Activated CD4-positive, CD25-positive, alpha-beta regulatory T cell (primary cell): ENCODE results near the gene KCNQ1.
A peak's percentile ranks its signal among the peaks of the same experiment; 100 is the strongest.

Source experiments
- DNase-seq, 4 experiments: peaks; one replicate each; lab custom pipeline; 2025; lab: John Stamatoyannopoulos, UW

Gene KCNQ1

DNA sequence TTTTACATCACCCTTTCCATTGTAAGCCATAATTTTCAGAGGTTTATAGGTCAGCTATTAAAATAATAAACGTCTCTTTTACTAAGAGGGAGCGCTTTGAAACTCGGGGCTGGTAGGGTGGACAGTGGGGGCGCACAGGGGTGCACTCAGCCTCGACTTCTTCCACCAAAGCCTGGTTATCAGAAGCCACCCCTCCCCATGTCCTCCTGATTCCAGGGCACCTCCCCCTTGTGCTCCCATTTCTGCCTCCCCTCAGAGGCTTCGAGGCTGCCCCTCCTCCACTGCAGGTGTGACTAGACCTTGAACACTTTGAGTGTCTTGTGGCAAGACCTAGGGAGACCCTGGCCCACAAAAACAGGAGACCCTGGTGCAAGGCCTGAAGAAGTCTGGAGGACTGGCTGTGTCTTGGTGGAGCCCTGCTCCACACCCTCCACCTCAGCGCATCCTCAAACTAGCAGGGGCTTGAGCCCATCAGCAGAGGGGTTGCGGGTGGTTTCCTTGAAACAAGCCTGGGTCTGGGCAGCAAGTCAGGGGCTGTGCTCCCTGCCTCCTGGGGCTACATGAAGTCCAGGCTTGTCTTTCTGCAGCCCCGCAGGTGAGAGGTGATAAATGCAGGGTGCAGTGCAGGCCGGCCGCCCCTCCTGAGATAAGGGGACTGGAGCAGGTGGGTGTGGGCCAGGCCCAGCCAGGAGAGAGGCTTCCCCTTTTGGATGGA is 437.7 kb downstream of the KCNQ1 start:
- DNase-seq, result no peak

DNA sequence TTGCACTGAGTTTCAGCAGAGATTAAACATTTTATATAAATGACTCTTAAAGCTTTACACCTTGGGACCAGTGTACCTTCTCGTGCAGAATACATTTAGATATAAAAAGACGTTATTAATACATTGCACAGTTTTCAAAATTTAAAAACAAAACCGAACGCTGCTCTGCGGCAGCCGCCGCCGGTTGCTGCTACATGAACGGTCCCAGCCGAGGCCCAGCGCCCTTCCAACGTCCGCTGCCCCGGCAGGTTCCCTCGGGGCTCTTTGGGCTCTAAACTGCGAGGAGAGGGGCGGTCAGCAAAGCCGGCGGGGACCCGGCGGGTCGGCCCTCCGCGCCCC is 438.8 kb downstream of the KCNQ1 start:
- DNase-seq, result no peak

DNA sequence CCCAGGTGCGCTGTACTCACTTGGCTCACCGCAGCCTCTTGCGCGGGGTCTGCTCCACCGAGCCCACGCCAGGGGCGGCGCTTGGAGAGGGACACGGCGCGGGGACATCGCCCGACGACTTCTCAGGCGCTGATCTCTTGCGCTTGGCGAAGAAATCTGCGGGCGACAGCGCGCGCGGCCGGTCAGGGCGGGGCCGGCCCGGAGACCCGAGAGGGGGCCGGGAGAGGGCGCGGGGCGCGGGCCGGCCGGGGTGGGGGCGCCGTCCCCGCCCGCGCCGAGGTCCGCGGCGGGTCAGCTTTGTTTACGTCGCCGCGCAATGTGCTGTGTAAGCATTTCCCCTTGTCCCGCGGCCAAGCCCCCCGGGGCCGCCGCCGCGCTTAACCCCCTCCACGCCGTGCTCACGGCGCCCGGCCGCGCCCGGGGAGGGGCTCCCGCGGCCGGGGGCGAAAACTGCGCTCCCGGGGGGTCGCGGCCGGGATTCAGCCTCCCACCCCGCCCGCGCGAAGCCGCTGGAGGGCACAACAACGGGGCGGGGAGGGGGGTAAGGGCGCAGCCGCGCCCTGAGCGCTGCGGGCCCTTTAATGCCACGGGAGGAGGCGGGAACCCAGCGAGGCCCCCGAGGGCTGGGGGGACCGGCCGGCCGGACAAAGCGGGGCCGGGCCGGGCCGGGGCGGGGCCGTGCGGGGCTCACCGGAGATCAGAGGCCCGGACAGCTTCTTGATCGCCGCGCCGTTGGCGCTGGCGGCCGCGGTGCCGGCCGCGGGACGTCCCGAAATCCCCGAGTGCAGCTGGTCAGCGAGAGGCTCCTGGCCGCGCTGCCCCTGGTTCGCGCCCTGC is 439.4 kb downstream of the KCNQ1 start:
- DNase-seq, result no peak

DNA sequence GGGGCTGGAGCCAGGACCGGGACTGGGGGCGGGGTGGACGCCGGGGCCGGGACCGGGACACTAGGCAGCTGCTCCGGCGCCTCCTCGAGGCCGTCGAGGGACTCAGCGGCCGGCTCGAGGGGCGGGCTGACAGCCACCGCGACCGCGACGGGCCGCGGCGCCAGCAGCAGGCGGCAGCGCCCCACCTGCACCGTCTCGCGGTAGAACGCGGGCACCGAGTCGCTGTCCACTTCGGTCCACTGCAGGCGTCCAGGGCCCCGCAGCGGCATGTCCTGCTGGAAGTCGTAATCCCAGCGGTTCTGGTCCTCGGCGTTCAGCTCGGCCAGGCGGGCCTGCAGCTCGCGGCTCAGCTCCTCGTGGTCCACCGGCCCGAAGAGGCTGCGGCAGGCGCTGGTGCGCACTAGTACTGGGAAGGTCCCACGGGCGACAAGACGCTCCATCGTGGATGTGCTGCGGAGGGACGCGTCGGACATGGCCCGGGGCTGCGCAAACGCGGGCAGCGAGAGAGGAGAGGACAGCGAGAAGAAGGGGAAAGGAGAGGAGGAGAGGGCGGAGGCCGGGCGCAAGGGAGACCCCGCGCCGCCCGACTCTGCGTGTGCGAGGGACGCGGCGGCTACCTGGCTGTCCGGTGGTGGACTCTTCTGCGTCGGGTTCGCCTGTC is 440.3 kb downstream of the KCNQ1 start:
- no peak for DNase-seq

DNA sequence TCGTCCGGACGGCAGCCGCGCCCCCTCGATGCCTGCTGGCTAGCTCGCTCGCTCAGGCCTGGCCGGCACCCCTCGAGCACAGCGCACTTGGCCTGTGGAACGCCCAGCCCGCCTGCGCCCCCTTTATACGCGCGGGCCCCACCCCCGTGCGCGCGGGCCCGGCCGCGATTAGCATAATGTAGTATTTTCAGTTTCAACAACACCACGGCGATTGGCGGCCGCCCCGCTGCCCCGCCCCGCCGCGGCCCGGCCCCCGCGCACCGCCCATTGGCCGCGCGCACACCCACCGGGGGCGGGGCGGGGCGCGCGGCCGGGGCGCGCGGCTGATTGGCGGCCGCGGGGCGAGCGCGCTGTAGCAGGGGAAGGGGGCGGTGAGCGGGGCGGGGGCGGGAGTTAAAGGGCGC is 440.9 kb downstream of the KCNQ1 start, which contains the start of gene CDKN1C:
Gene CDKN1C, minus strand, starts transcription at position 98 of the 404 bp plus-strand sequence. CDS start 319 bp downstream, outside the sequence.
- DNase-seq, result peak; percentile 49 to 81 (median 68)

DNA sequence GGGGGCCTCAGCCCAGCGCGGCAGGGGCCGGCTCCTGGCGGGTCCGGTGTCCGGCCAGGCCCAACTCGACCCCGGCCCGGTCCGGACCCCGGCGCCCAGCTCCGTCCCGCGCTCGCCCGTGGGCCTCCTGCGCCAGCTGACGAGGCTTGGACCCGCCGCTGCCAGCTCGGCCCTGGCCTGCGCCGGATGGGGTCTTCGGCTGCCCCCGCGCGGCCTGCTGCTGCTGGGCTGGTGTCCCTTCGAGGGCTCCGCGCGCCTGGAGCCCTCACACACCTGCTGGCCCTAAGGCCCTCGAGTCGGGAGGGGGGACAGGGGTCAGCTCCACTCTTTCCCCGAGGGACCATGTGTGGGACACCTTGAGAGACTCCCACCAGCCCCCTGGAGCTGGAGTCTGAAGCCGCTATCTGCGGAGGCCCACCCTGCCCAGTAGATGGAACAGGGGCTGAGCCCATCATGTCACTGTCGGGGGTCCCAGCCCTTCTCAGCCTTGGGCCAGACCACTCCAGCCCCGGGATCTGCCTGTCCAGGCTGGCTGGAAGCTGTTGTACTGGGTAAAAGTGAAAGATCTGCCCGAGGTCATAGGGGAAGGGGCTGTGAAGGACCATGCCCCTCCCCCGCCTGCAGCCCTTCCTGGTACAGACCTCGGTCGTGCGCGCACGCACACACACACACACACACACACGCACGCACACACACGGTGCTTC is 441.5 kb downstream of the KCNQ1 start:
- DNase-seq, result no peak

DNA sequence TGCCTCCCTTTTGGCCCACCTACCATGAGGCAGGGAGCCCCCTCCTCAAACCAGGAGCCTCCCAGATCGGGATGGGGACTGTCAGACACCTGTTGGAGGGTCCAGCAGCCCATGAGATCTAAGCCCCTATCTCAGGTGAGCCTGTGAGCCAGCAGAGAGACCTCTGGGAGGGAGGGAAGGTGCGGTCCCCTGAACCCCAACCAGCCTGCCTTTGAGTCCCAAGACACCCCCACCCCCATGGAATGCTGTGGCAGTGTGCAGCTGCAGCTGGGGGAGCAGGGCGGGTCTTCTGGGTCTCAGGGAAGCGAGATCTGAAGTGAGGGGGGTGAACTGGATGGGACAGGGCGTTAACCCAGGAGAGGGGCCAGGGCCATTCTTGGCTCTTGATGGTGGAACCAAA is 442.1 kb downstream of the KCNQ1 start:
- no peak for DNase-seq

DNA sequence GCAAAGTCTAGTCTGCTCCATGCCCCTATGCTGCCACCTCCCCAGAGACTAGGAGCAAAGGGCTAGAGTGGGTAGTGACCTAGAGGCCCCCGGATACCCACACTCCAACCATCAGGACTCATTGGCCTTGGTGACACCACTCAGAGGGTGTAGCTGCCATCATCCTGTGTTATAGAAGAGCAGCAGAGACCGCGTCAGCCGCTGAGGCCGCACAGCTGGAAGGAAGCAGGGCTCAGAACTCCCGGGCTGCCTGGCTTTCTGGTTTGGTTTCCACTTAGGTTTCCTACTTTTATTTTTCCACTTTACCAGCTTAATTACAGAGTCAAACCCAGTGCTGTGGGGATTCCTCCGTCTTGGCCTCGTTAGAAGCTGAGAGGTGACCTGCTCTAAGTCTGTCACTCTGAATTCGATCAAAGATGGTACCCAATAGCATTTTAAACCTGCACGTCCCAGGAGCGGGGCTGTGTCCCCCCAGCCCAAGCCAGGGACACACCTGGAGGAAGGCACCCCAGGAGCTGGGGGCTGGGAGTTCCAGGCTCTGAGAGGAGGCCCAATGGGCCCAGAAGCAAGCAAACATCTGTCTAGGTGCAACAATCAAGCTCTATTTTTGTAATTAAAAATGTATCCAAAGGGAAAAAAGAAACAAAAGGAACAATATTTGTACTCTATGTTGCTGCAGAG is 442.8 kb downstream of the KCNQ1 start:
- no peak for DNase-seq

DNA sequence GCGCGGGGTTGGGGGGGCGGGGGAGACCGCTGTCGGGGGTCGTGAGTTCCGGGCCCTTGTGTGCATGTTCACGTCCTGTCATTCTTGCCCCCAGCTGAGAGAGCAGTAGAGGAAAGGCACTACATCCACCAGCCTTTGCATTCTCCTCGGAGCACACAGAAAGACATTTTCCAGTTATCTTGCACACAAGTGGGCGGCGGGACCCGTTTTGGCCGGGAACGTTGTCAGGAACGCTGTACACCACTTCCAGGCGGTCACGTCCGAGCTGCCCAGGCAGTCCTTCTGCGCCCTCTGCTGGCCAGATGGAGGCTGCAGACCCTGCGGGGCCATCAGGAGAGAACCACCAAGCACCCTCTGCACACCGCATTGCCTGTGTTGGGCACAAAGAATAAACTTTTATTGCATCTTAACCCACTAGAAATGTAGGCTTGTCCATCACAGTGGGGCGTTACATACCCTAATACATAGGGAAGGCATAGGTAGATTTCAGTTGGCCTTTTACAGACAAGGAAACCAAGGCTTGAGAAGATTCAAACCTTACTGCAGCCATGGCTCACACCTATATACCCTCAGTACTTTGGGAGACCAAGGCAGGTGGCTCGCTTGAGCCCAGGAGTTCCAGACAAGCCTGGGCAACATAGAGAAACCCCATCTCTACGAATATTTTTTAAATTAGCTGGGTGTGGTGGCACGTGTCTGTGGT is 443.6 kb downstream of the KCNQ1 start:
- DNase-seq, result peak; percentile 71 to 86 (median 75)

DNA sequence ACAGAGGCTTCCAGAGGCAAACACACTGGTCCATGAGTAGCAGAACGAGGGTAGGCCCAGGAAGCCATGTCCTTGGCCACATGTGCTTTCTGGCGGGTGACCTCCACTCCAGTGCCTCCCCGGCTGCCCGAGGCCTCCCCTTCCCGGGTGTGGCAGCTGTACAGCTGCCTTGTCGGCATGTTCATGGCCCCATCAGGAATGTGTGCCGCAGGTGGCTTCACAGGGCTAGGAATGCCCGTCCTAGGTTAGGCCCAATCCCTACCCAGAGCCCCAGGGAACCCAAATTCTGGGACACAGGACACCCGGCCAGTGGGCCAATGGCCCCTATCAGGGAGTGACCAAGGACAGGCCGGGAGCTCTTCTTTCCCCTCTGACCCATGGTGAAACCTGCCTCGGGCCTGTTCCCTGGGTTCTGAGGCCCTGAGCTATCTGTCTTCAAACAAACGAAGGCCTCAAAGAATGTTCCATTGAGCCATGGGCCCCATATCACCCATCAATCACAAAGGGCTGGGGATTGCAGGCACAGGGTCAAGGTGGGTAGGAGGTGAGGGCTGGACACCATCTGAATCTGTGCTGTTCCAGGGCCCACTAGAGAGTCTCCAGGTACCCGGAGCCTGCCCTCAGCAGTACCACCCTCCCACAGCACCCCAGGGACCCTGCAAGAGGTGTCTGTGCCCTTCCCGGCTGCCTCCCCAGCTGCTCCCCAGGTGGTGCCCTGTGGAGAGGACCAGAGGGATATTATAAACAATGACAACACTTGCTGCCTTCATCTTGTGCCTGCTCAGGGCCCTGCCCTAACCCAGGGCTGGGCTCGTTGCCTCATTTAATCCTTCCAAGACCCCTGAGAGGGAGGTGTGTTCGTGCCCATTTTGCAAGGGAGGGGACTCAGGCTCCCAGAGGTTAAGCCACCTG is 444.8 kb downstream of the KCNQ1 start:
- no peak for DNase-seq

DNA sequence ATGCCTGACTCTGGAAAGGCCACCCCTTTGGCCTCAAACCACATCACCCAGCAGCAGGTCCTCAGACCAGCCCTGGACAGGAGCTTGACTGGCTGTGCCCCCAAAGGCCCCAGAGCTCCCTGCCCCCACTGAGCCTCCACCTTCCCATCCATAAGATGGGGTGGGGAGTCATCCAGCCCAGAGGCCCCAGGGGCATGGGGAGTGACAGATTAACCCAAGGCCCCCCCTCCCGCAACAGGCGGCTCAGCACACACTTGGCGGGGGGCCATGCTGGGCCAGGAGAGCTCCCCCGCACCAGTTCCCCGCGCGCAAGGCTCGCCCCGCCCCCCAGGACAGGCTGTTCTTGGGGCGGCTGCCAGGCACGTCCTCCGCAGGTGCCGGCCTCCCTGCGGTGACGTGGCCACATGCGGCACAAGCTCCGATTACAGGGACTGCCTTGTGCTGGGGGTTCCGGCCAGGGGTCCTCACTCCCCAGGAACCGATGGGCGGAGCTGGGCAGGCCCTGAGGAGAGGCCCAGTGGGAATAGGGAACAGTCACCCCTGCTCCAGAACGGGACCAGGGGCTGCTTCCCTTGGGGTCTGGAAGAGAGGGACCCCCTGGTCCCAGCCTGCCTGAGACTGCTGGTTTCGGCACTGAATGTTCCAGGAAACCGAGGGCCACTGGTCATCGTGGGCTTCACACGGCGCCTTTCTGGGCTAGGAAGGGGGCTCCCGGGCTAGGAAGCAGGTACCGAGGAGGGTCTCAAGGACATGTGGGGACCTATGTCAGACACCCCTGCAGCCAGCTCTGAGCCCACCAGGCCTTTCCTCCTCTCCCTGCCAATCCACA is 445.9 kb downstream of the KCNQ1 start:
- no peak for DNase-seq

DNA sequence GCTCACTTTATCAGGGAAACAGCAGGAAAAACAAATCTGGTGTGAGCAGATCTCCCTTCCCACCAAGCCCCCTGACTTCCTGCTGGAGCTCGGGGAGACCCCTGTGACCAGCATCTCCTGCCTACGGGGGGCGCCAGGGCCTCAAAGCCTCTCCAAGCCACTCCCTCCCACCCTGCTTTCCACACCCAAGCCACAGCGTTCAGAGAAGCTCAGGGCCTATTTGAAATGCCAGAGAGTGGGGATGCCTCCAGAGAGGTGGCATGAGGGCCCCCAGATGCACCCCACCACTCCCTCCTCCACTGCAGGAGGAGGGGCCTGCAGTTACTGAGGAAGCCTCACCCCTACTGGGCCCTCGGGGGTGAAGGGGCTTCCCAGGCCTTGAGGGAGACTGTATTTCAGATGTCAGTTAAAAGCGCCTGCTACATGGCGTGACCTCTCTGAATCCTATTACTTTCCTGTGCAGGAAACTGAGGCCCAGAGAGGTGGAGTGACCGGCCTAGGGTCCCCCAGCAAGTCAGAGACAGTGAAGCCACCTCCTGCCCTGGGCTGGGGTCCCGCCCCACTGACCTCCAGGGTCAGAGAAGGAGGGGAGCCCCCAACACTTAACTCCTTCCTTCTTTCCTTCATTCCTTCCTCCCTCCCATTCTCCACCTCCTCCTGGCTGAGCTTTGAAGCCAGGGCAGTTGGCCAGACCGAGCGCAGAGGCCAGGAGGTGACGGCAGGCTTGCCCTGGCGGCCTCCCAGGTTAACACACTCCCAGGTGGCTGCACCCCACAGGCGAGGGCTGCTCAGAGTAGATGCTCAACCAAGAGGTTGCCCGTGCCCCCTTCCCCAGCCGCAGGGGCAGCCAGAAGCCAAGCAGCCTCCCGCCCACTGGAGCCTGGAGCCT is 446.8 kb downstream of the KCNQ1 start:
- DNase-seq, result peak in 1 of 4 experiments; percentile 29

DNA sequence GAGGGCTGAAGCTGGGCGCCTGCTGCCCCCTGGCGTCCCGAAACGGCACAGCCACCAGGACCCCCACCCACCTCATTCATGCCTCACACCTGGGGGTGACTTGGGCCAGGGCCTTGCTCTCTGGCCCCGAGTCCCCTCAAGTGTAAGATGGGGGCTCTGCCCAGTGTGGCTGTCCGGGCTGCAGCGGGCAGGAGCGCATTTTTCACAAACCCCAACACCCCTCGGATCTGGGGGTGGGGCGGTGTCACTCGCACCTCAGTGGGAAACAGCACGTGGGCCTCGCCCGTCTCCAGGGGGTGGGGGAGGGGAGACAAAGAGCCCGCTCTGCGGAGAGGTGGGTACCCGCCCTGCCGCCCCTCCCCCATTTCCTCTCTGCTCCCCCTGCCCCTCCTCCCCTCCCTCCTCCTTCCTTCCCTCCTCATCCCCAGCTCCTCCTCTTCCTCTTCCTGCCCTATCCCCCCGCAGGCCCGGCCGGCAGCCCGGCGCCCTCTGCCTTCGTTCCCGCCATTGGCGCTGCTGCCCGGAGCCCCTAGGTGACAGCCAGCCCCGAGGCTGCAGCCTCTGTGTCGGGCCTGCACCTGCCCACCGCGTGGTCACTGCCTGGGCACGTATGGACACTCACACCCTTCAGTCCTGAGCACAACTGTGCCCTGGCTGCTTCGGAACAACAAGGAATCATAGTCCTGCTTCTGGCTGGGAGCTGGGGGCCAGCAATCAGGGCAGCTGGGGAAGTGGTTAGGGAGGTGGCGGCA is 447.6 kb downstream of the KCNQ1 start:
- DNase-seq, result peak in 3 of 4 experiments; percentile 32 to 52 (median 41)

DNA sequence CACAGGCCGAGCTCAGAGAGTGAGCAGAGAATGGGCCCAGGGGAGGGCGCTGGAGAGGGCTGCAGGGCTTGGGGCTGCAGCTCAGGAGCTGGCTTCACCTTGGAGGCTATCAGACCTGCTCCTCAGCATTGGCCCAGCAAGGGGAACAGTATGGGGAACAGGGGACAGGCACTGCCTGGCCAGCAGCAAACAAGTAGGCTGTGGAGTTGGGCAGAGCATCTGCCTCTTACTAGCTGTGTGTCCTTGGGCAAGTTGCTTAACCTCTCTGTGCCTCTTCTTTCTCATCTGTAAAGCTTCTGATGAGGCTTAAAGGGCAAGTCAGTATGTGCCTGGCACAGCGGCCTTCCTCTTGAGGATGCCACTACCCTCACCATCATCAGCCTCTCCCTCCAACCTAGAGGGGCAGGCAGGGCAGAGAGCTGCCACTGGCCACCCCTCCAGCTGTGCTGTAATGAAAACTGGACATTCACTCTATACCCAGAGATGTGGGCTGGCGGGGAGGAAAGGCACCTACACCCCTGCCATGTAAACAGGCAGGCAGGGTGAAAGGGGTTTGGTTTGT is 448.2 kb downstream of the KCNQ1 start:
- DNase-seq, result no peak

DNA sequence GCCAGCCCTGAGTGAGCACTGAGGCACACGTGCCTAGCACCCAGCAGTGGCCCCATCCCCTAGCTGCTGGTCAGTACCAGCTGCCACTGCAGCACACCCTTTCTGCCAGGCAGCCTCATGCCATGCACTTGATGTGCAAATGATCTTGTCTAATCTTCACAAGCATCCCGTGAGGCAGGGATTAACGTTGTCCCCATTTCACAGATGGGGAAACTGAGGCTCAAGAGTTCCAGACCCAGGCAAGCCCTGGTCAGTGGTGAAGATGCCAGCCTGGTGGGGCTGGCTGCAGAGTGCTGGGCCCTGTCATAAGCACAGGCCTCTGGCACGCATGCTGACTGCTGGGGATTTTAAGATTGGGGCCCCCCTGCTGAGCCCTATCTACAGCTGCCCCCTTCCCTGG is 449.1 kb downstream of the KCNQ1 start:
- DNase-seq, result no peak

DNA sequence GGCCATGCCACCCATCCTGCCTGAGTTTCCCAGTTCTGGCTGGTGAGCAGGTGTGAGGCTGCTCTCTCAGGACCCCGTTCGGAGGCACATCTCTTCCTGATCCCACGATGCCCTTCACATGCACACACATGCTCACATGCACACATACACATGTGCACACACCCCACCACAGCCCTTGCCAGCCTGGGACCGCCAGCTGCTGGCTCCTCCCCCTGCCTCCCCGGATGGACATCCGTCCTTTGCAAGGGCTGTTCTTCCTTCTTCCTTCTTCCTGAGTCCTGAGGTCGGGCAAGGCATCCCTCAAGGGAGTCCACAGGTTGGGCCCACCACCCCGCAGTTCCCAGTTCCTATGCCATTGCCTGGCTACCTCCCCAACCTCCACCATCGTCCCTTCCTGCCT is 451.2 kb downstream of the KCNQ1 start:
- DNase-seq, result no peak

DNA sequence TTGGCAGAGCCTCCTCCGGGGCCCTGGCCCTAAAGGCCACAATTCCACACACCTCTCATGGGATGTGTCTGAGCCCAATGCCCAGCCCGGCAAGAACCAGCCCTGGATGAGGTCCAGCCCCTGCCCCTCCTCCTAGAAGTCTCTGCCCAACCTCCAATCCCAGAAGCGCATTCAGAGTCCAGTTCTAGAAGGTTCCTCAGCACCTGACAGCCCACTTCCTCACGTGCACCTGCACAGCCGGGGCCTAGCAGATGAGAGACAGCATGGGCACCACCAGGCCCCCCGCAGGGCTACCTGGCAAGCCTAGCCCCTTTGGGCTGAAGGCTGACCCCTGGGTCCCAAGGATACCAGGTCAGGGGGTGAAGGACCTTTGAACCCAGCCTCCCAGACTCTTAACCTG is 452.2 kb downstream of the KCNQ1 start:
- DNase-seq, result no peak
